Activated CD4-positive, CD25-positive, alpha-beta regulatory T cell treated with anti-CD3 and anti-CD28 coated beads, Interleukin-2, amount 50 U/mL, for 72 hours (primary cell): ENCODE measurements around the gene PCNX2.
"Not testable (repeated sequence)": the region's sequence is repeated elsewhere in the genome, so short reads cannot be mapped to it uniquely, and the experiment has no call there.

Experiments used
- DNase-seq: peaks from one replicate; pipeline ENCODE4 v3.0.0; 2021

The PCNX2 gene

GRCh38 chr1:233094269-233094668 lies 201.3 kb downstream of the PCNX2 start:
- DNase-seq = no peak

GRCh38 chr1:233090746-233091494 lies 204.6 kb downstream of the PCNX2 start:
- no peak for DNase-seq

GRCh38 chr1:233089251-233089650 lies 206.3 kb downstream of the PCNX2 start:
- DNase-seq = no peak

- no peak for DNase-seq
Observed at GRCh38 chr1:233088613-233089012, 206.9 kb downstream of the PCNX2 start.

- no peak for DNase-seq
Observed at GRCh38 chr1:233086961-233087881, 208.3 kb downstream of the PCNX2 start.

- no peak for DNase-seq
Observed at GRCh38 chr1:233085566-233085965, 210.0 kb downstream of the PCNX2 start.

- DNase-seq = no peak
Observed at GRCh38 chr1:233082778-233083550, 212.6 kb downstream of the PCNX2 start.

GRCh38 chr1:233081735-233082134 lies 213.8 kb downstream of the PCNX2 start:
- DNase-seq = no peak

- DNase-seq = not testable (repeated sequence)
Observed at GRCh38 chr1:233080827-233081226, 214.7 kb downstream of the PCNX2 start.

- DNase-seq = no peak
Observed at GRCh38 chr1:233080286-233080685, 215.2 kb downstream of the PCNX2 start.

GRCh38 chr1:233079574-233079973 lies 216.0 kb downstream of the PCNX2 start:
- DNase-seq = no peak

- no peak for DNase-seq
Observed at GRCh38 chr1:233078396-233078795, 217.1 kb downstream of the PCNX2 start.

GRCh38 chr1:233075915-233076295 lies 219.6 kb downstream of the PCNX2 start:
- DNase-seq = no peak

GRCh38 chr1:233066087-233066486 lies 229.4 kb downstream of the PCNX2 start:
- DNase-seq = no peak

- DNase-seq = no peak
Observed at GRCh38 chr1:233065685-233066084, 229.8 kb downstream of the PCNX2 start.

GRCh38 chr1:233064988-233065387 lies 230.5 kb downstream of the PCNX2 start:
- no peak for DNase-seq

GRCh38 chr1:233063462-233063861 lies 232.1 kb downstream of the PCNX2 start:
- no peak for DNase-seq

GRCh38 chr1:233061265-233061664 lies 234.3 kb downstream of the PCNX2 start:
- DNase-seq = no peak

- DNase-seq = no peak
Observed at GRCh38 chr1:233060461-233060994, 235.0 kb downstream of the PCNX2 start.

- no peak for DNase-seq
Observed at GRCh38 chr1:233057836-233058235, 237.7 kb downstream of the PCNX2 start.

GRCh38 chr1:233055879-233056641 lies 239.5 kb downstream of the PCNX2 start:
- DNase-seq = no peak

GRCh38 chr1:233045588-233045987 lies 249.9 kb downstream of the PCNX2 start:
- DNase-seq = no peak
